ENCODE measurements around the gene PUDP.

PUDP gene

DNA sequence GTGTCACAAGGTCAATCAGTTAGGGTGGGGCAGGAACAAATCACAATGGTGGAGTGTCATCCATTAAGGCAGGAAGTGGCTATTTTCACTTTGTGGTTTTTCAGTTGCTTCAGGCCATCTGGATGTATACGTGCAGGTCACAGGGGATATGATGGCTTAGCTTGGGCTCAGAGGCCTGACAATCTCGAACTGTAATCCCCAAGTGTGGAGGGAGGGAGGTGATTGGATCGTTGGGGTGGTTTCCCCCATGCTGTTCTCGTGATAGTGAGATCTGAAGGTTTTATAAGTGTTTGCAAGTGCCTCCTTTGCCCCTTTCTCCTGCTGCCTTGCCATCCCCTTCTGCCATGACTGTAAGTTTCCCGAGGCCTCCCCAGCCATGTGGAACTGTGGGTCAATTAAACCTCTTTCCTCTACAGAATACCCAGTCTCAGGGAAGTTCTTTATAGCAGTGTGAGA, 37.1 kb downstream of the PUDP start:
- Histone ChIP-seq H3K4me3 (ENCODE audit: low read depth, low read length) (no peak overlapping the region), H3K14ac (ENCODE audit: low read length) (no peak overlapping the region), H3K36me3 (ENCODE audit: control insufficient read depth in 1 of 2, insufficient read depth in 2 of 2, low read length in 2 of 2) (no peaks in the 10 kb centered on the region), H2AK5ac (ENCODE audit: low read length) (no peak overlapping the region), H3K4me2 (ENCODE audit: low read length) (no peak overlapping the region), H3K79me1 (ENCODE audit: low read length) (no peaks in the 10 kb centered on the region), H3K23ac (ENCODE audit: low read length) (no peak overlapping the region), H2BK5ac (ENCODE audit: low read depth, low read length, poor library complexity) (no peak overlapping the region), H4K8ac (ENCODE audit: low read depth, low read length) (no peak overlapping the region), H3K9ac (ENCODE audit: low read length) (no peak overlapping the region), H3K4ac (ENCODE audit: low read depth, low read length) (no peak overlapping the region), H3K4me1 (ENCODE audit: control insufficient read depth in 1 of 2, insufficient read depth in 2 of 2, low read length in 2 of 2) (peaks cover 3 to 7% of the 10 kb centered on the region in 2 experiments), H3K18ac (ENCODE audit: low read length) (no peak overlapping the region), H2AFZ (ENCODE audit: insufficient read depth, low read length, poor library complexity) (no peak overlapping the region), H3K27me3 (ENCODE audit: insufficient read depth, low read length) (no peaks in the 10 kb centered on the region), H3K27ac (ENCODE audit: low read depth, low read length) (no peak overlapping the region), H4K12ac (ENCODE audit: low read depth, low read length) (no peak overlapping the region), H3K9me3 (ENCODE audit: insufficient read depth, low read depth, low read length) (no peaks in the 10 kb centered on the region), H2BK120ac (ENCODE audit: insufficient read depth, low read length, poor library complexity) (no peak overlapping the region), H4K91ac (ENCODE audit: low read depth, low read length) (no peak overlapping the region), H2BK12ac (ENCODE audit: low read length) (peak overlapping the region; percentile 31), H3K79me2 (ENCODE audit: control insufficient read depth, insufficient read depth, low read length, poor library complexity) (no peaks in the 10 kb centered on the region)
- no peak for DNase-seq
- no CpG with 5 or more reads among the region's 5 CpGs for WGBS (ENCODE audit: extremely low coverage, insufficient coverage, insufficient read length)

DNA sequence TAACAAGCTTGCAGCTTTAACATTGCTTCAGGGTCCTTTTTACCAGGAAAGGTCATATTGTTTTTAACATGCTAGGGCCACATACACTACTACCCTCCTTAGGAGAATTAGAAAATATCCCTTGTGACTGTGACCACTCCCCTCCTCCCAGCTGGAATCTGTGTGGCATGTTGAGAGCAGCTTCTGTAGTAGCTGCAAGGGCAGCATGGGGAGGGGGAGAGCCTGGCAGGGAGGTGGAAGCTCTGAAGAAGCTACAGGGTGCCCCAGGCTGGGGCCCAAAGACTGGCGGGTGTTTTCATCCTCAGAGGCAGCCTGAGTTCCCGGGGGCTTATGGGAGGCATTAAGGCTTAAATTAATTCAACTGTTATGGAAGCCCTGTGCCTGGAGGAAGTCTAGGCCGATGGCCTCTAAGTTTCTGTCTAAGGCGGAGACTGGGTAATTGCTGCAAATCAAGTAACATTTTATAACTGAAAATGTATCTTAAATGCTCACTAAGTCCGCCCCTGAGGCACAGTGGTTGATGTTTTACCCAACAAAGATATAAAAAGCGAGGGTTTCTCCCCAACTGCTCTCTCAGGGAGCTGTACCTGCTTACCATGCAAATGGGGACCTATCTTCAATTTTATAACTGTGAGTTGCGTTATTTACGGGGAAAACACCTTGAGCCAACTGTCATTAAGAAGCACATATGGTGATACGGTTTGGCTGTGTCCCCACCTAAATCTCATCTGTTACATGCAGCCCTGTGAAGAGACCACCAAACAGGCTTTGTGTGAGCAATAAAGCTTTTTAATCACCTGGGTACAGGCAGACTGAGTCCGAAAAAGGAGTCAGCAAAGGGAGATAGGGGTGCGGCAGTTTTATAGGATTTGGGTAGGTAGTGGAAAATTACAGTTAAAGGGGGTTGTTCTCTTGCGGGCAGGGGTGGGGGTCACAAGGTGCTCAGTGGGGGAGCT, 37.8 kb downstream of the PUDP start:
- Histone ChIP-seq H3K4me2 (ENCODE audit: low read length) (no peak overlapping the region), H4K8ac (ENCODE audit: low read depth, low read length) (no peak overlapping the region), H2BK5ac (ENCODE audit: low read depth, low read length, poor library complexity) (no peak overlapping the region), H3K27me3 (ENCODE audit: insufficient read depth, low read length) (no peaks in the 10 kb centered on the region), H3K36me3 (ENCODE audit: control insufficient read depth in 1 of 2, insufficient read depth in 2 of 2, low read length in 2 of 2) (no peaks in the 10 kb centered on the region), H3K23ac (ENCODE audit: low read length) (no peak overlapping the region), H3K79me1 (ENCODE audit: low read length) (no peaks in the 10 kb centered on the region), H3K18ac (ENCODE audit: low read length) (no peak overlapping the region), H2BK120ac (ENCODE audit: insufficient read depth, low read length, poor library complexity) (no peak overlapping the region), H3K27ac (ENCODE audit: low read depth, low read length) (no peak overlapping the region), H4K12ac (ENCODE audit: low read depth, low read length) (no peak overlapping the region), H2BK12ac (ENCODE audit: low read length) (no peak overlapping the region), H3K9ac (ENCODE audit: low read length) (no peak overlapping the region), H3K79me2 (ENCODE audit: control insufficient read depth, insufficient read depth, low read length, poor library complexity) (no peaks in the 10 kb centered on the region), H3K14ac (ENCODE audit: low read length) (no peak overlapping the region), H3K4me1 (ENCODE audit: control insufficient read depth in 1 of 2, insufficient read depth in 2 of 2, low read length in 2 of 2) (peaks cover 3 to 7% of the 10 kb centered on the region in 2 experiments), H3K4ac (ENCODE audit: low read depth, low read length) (no peak overlapping the region), H2AK5ac (ENCODE audit: low read length) (no peak overlapping the region), H3K9me3 (ENCODE audit: insufficient read depth, low read depth, low read length) (no peaks in the 10 kb centered on the region), H4K91ac (ENCODE audit: low read depth, low read length) (no peak overlapping the region), H3K4me3 (ENCODE audit: low read depth, low read length) (no peak overlapping the region), H2AFZ (ENCODE audit: insufficient read depth, low read length, poor library complexity) (no peak overlapping the region)
- no peak for DNase-seq
- no CpG with 5 or more reads among the region's 12 CpGs for WGBS (ENCODE audit: extremely low coverage, insufficient coverage, insufficient read length)

DNA sequence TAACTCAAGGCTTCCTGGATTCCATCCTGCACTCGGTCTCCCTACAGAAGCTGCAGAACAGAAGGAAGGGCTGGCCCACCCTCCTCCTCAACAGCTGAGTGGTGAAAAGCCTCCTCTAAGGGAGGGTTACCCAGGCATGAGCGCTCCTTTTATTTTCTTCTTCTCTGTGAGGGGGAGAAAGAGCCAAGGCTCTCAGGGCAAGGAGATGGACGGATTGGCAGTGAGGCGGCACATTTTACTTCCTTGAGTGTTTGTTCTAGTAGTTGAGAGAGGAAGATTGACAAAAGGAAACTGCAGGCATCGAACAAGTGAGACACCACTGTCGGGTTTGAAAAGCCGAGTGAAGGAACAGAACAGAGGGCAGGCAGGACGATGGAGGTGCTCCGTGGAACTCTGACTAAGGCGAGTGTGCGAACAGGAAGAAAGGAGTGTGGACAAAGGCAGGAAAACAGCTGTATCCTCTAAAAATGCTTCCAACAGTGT, 38.9 kb downstream of the PUDP start:
- Histone ChIP-seq H2BK12ac (ENCODE audit: low read length) (no peak overlapping the region), H3K27me3 (ENCODE audit: insufficient read depth, low read length) (no peaks in the 10 kb centered on the region), H3K4me3 (ENCODE audit: low read depth, low read length) (no peak overlapping the region), H2AFZ (ENCODE audit: insufficient read depth, low read length, poor library complexity) (no peak overlapping the region), H4K8ac (ENCODE audit: low read depth, low read length) (no peak overlapping the region), H3K23ac (ENCODE audit: low read length) (no peak overlapping the region), H3K4ac (ENCODE audit: low read depth, low read length) (no peak overlapping the region), H4K12ac (ENCODE audit: low read depth, low read length) (no peak overlapping the region), H3K79me2 (ENCODE audit: control insufficient read depth, insufficient read depth, low read length, poor library complexity) (no peaks in the 10 kb centered on the region), H3K9ac (ENCODE audit: low read length) (no peak overlapping the region), H2BK120ac (ENCODE audit: insufficient read depth, low read length, poor library complexity) (no peak overlapping the region), H3K18ac (ENCODE audit: low read length) (no peak overlapping the region), H2AK5ac (ENCODE audit: low read length) (no peak overlapping the region), H3K27ac (ENCODE audit: low read depth, low read length) (no peak overlapping the region), H4K91ac (ENCODE audit: low read depth, low read length) (no peak overlapping the region), H3K14ac (ENCODE audit: low read length) (no peak overlapping the region), H3K4me2 (ENCODE audit: low read length) (no peak overlapping the region), H3K9me3 (ENCODE audit: insufficient read depth, low read depth, low read length) (no peaks in the 10 kb centered on the region), H3K79me1 (ENCODE audit: low read length) (no peaks in the 10 kb centered on the region), H3K36me3 (ENCODE audit: control insufficient read depth in 1 of 2, insufficient read depth in 2 of 2, low read length in 2 of 2) (no peaks in the 10 kb centered on the region), H3K4me1 (ENCODE audit: control insufficient read depth in 1 of 2, insufficient read depth in 2 of 2, low read length in 2 of 2) (peaks cover 3 to 7% of the 10 kb centered on the region in 2 experiments), H2BK5ac (ENCODE audit: low read depth, low read length, poor library complexity) (no peak overlapping the region)
- no peak for DNase-seq
- no CpG with 5 or more reads among the region's 11 CpGs for WGBS (ENCODE audit: extremely low coverage, insufficient coverage, insufficient read length)

DNA sequence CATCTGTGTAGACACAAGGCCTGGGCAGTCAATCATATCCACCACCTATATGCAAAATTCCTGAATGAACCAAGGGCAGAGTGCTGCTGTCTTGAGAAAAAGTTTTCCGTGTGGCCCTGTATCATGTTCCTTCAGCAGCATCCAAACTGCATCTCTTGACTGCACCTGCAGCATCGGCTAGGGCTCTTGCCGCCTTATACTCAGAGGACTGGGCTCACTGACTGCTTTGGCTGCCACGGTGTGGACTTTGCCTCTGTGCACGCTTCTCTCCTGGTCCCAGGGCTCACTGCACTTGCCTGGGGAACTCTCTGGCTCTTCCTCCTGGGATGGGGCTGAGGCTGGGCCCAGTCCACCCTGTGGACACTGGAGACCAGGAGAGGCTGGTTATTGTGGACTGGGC, 39.9 kb downstream of the PUDP start:
- Histone ChIP-seq H3K4me2 (ENCODE audit: low read length) (no peak overlapping the region), H3K4me1 (ENCODE audit: control insufficient read depth in 1 of 2, insufficient read depth in 2 of 2, low read length in 2 of 2) (peaks cover 3 to 7% of the 10 kb centered on the region in 2 experiments), H2BK120ac (ENCODE audit: insufficient read depth, low read length, poor library complexity) (no peak overlapping the region), H2AFZ (ENCODE audit: insufficient read depth, low read length, poor library complexity) (no peak overlapping the region), H3K79me1 (ENCODE audit: low read length) (no peaks in the 10 kb centered on the region), H2BK12ac (ENCODE audit: low read length) (no peak overlapping the region), H4K8ac (ENCODE audit: low read depth, low read length) (no peak overlapping the region), H2BK5ac (ENCODE audit: low read depth, low read length, poor library complexity) (no peak overlapping the region), H3K4me3 (ENCODE audit: low read depth, low read length) (no peak overlapping the region), H3K14ac (ENCODE audit: low read length) (no peak overlapping the region), H4K12ac (ENCODE audit: low read depth, low read length) (no peak overlapping the region), H3K27ac (ENCODE audit: low read depth, low read length) (no peak overlapping the region), H2AK5ac (ENCODE audit: low read length) (no peak overlapping the region), H3K9ac (ENCODE audit: low read length) (no peak overlapping the region), H3K27me3 (ENCODE audit: insufficient read depth, low read length) (no peaks in the 10 kb centered on the region), H3K18ac (ENCODE audit: low read length) (no peak overlapping the region), H3K9me3 (ENCODE audit: insufficient read depth, low read depth, low read length) (no peaks in the 10 kb centered on the region), H3K79me2 (ENCODE audit: control insufficient read depth, insufficient read depth, low read length, poor library complexity) (no peaks in the 10 kb centered on the region), H3K4ac (ENCODE audit: low read depth, low read length) (no peak overlapping the region), H4K91ac (ENCODE audit: low read depth, low read length) (no peak overlapping the region), H3K23ac (ENCODE audit: low read length) (no peak overlapping the region), H3K36me3 (ENCODE audit: control insufficient read depth in 1 of 2, insufficient read depth in 2 of 2, low read length in 2 of 2) (no peaks in the 10 kb centered on the region)
- no CpG with 5 or more reads among the region's 5 CpGs for WGBS (ENCODE audit: extremely low coverage, insufficient coverage, insufficient read length)
- no peak for DNase-seq

Measured in trophoblast cell (in vitro differentiated cells and primary cell).